Erythroblast (primary cell): ENCODE results near the gene DHX30.

Experiments used
- DNase-seq, 2 experiments: peaks; one replicate each; lab custom pipeline; 2025; lab: John Stamatoyannopoulos, UW
- GATA1 ChIP-seq: IDR thresholded peaks from 2 replicates; pipeline ENCODE4 v1.6.1; 2011; ENCODE audit warnings: low read depth, mild to moderate bottlenecking, control low read depth, low read length, moderate library complexity
- POLR2A ChIP-seq: IDR thresholded peaks from 2 replicates; pipeline ENCODE4 v1.6.1; 2011; ENCODE audit warnings: mild to moderate bottlenecking, low read length

DHX30 gene

DNA sequence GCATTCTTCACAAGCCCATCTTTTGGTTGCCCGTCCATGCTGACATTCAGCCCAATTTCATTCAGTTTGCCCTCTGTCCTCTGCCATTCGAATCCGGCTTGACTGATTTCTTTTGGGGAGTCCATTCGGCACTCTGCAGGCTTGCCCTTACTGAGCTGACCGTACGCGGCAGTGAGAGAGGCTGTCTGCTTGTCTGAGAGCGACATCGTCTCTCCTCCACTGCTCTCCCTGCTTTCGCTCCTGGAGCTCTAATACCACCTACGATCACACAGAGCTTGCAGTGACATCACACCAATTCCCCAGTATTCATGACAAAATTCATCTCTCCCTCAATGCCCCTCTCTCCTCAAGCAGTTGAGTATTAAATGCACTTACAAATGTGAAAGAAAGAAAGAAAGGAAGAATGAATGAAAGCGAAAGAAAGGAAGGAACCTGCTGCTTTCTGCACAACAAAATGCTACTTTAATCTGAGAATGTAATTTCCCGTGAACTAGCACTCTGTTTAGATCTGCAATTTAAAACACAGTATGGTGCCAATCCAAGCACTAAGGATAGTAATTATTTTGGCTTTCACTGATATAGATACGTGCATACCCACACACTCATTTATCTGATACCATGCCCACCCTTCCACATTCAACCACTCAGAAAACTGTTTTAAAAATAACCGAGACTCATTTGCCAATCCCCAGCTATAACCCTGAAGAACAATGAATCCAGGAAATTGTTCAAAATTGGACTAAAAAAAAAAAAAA lies 89.5 kb downstream of the DHX30 start:
- TF ChIP-seq POLR2A (no peak), GATA1 (no peak)
- DNase-seq: no peak

DNA sequence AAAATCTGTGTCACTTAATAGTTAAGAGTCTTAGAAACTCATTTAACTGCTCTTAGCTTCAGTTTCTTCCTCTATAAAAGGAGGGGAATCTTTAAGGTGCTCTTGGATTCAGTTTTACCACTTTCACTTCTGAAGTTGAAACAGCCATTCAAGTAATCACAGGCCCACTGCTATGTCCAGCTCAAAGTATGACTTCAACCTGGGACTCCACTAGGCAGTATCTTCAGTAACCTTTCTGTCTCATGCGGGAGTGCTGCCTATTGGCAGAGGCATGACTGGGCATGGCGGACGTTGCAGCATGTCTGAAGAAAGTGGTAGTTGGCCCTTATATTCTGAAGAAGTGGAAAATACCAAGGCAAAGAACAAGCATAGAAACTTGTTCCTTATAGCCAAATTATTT lies 92.3 kb downstream of the DHX30 start:
- TF ChIP-seq GATA1 (no peak), POLR2A (no peak)
- DNase-seq: no peak

DNA sequence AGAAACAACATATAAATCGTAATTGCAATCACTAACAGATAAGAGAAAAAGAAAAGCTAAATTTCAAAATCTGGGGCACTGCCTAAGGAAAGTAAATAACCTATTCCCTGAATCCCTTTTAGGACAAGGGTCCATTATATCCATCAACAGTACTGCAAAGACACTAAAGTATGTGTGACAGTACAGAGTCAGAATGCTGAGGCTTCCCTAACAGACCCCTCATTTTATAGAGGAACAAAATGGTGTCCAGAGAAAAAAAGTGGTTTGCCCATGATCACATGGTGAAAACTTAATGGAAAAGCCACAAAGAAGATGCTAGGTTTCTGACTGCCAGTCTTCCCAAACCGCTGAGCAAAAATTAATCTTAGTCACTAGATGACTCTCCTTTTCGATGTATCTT lies 93.8 kb downstream of the DHX30 start:
- no peak for TF ChIP-seq GATA1
- no peak for TF ChIP-seq POLR2A
- no peak for DNase-seq

DNA sequence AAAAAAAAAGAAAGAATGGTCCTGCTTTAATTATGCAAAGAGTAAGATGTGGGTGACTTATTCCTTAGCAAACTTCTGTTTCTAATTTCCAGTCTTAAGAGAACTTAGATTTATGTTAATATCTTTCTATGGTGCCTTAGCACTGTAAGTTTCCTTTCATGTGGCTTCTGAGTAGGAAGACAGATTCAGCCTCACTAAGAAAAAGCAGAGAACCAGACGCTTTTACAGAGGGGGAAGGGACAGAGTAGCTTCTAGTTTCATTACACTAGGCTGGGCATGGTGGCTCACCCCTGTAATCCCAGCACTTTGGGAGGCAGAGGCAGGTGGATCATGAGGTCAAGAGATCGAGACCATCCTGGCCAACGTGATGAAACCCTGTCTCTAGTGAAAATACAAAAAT lies 95.0 kb downstream of the DHX30 start:
- no peak for DNase-seq
- TF ChIP-seq GATA1 (no peak), POLR2A (no peak)

DNA sequence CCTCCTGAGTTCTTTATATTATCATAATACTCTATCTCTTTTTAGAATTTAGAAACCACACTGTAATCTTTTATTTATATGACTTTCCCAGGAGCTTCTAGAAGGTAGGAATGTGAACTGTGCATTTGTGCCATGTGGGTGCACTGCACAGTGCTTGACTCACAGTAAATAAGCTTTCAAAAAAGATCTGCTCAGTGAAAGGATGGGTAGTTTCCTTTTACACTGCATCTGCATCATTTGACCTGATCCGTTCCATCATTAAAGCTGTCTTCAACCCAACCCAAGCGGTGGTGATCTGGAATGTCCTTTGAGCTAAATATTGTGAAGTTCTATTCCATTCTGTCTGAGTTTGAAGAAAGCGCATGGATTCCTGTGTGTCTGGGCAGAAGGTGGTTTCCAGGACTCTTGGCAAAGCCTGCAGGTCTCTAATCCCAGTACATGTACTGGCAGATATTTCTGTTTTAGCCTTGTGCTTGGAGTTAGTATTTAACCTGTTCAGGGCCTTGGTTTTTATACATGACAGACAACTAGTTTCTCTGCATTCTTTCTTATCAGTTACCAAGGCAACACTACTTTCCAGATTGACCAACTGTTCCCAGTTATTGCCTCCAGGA lies 96.7 kb downstream of the DHX30 start:
- no peak for DNase-seq
- TF ChIP-seq POLR2A (no peak), GATA1 (no peak)
